Hepatic stellate cell (primary cell): ENCODE measurements around the gene MEI1.
"Not testable (repeated sequence)": the region's sequence is repeated elsewhere in the genome, so short reads cannot be mapped to it uniquely, and the experiment has no call there.

ENCODE experiments used
- DNase-seq: peaks from one replicate; pipeline ENCODE4 v3.0.0; 2011; ENCODE audit warnings: low spot score

The MEI1 gene, protein sequence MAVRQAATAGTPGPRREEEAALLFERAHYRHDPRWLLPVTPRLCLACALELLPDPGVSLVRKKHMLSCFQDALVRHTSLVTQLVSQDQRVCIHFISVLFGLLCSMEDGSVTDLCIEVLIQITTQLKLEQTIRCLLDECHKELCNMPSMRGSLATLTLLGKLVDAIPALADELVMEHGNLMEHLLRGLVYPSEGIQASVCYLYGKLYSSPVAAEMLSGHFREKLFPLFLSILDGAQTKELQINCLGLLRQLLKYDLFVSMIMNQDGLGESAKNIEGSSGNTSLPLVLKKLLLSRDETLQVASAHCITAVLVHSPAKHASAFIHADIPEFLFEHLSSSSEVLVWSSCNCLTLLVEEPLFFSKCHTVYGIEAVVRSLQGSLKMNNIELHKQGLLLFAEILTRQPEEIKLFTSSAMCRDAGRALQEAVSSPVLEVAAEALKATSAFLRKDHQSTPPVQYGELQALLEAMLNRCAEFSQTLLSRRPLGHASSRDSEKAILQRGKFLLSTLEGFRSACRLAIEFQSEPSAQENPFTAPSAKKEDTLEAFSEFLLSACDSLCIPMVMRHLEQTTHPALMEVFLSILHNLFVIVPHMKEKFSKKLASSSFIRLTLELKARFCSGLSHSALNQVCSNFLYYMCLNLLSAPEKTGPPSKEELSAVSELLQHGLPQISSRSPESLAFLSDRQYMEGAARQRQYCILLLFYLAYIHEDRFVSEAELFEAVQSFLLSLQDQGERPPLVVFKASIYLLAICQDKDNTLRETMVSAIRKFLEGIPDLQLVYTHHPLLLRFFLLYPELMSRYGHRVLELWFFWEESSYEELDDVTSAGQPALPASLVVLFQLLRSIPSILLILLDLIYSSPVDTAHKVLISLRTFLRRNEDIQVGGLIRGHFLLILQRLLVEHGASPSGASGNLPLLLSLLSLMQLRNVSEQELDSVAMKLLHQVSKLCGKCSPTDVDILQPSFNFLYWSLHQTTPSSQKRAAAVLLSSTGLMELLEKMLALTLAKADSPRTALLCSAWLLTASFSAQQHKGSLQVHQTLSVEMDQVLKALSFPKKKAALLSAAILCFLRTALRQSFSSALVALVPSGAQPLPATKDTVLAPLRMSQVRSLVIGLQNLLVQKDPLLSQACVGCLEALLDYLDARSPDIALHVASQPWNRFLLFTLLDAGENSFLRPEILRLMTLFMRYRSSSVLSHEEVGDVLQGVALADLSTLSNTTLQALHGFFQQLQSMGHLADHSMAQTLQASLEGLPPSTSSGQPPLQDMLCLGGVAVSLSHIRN

DNA sequence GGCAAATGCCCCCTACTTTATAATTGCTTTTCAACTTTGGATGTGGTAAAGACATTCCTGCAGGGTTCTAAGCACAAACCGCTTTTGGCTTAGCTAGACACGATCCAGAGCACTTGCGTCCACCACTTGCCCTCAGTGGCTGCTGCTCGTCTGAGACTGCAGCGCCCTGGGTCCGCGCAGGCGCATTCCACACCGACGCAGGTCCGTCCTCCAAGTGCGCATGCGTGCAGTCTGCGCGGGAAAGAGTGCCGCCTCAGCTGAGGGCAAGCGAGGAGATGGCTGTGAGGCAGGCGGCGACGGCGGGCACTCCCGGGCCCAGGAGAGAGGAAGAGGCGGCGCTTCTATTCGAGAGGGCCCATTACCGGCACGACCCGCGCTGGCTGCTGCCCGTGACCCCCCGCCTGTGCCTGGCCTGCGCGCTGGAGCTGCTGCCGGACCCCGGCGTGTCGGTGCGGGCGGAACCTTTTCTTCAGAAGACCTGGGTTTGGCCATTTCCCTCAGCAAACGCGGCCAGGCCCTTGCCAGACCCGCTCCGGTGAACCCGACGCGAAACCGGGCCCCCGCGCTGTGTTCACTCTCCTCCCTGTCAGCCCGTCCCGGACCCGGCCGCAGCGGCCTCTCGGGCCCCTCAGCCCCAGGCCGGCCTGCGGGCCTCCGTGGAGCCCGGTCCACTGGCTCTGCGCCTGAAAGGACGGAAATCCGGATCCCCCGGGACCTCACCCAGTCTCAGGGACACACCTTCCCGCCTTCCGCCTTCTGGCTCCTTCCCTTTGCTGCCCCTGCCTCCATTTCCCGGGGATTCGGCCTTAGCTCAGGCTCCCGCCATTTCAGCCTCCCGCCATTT lies at the start of gene MEI1:
TSS of gene MEI1 (plus strand) at position 240 of the 844 bp plus-strand sequence. CDS start at position 276, 36 bp downstream.
- peak; percentile 97 for DNase-seq

DNA sequence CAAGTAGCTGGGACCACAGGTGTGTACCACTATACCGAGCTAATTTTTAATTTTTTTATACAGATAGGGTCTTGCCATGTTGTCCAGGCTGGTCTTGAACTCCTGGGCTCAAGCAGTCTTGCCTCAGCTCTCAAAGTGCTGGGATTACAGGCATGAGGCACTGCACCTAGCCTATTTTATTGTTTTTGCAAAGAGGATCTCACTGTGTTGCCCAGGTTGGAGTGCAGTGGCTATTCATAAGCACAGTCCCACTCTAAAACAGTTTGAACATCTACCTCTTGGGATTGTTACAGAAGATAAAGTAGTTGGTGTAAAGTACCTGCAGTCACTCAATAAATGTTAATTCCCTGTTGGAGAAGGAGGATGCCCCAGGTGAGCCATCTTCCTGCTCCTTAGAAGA lies 49.1 kb upstream of the MEI1 start:
- DNase-seq, result no peak

DNA sequence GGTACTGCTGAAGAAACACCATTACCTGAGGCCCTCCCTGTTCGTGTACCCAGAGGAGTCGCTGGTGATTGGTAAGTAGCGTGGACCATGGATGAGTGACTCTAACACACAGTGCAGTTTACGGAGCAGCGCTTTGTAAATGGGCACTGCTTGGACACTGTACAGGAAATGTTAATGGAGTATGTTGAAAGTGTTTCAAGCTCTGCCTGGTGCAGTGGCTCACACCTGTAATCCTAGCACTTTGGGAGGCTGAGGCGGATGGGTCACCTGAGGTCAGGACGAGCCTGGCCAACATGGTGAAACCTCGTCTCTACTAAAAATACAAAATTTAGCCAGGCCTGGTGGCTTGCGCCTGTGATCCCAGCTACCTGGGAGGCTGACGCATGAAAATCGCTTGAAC lies 48.5 kb upstream of the MEI1 start:
- no peak for DNase-seq

DNA sequence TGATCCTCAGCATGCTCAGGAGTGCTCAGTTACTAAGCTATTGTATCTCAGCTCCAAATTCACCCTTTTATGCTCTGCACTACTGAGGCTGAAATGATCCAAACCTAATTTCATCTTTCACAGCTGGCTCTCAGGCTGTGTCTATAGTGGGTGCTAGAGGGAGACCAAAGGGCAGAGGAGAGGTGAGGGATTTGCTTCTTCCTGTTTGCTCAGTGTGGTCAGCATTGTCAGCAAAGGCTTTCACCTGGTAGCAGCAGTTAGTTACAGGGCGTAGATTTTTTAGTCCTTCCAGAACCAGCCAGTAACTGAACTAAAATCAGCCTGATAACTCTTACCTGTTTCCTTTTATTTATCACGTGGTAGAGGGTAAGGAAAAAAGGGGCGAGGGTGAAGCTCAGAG lies 45.0 kb upstream of the MEI1 start:
- no peak for DNase-seq

DNA sequence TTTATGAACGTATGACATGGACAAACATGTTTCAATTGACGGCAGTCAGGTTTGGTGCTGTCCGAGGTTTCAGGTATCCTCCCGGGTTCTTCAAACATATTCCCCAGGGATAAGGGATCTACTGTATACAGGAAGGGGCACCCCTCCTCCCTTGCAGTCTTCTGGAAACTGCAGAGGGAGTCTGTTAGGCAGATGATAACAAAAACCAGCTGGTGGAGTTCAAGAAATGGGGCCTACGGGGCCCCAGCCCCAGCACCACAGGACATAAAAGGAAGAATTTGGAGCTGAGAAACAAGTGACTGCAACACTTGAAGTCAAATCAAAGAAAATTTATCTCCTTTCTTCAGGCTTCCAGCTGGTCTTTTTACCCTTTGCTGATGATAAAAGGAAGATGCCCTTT lies 42.7 kb upstream of the MEI1 start:
- no peak for DNase-seq

DNA sequence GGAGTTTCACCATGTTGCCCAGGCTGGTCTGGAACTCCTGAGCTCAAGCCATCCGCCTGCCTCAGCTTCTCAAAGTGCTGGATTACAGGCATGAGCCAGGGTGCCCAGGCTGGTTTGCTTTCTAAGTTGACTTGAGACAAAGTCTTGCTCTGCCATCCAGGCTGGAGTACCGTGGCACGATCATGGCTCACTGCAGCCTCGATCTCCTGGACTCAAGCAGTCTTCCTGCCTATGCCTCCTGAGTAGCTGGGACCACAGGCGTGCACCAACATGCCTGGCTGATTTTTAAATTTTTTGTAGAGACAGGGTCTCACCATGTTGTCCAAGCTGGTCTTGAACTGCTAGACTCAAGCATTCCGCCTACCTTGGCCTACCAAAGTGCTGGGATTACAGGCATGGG lies 41.6 kb upstream of the MEI1 start:
- no peak for DNase-seq

DNA sequence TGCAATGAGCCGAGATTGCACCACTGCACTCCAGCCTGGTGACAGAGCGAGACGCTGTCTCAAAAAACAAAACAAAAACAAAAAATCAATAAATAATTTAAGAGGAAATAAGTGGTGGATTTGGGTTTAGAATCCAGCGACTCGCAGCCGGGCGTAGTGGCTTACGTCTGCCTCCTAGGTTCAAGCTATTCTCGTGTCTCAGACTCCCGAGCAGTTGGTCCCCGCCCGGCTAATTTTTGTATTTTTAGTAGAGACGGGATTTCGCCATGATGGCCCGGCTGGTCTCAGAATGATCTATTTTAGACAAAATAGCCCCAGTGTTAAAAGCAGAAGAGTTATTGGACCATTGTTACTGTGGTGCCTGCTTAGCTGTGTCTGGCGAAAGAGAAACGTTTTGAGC lies 40.4 kb upstream of the MEI1 start:
- DNase-seq, result no peak

DNA sequence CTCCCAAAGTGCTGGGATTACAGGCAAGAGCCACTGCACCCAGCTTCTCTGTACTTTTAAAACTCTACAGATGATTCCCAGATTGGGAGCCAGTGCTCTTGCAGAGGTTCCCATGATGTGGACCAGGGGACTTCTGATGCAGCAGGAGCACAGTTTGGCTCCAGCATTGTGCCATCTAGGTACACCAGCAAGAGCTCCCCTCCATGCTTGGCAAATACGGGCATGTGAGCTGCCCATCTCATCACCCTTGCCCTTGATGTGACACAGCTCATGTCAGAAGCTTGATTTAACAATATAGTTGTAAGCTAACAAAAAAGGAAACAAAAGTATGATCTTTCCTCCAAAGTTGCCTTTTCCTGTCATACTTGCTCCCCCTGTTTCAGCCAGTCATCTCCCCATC lies 39.4 kb upstream of the MEI1 start:
- no peak for DNase-seq

DNA sequence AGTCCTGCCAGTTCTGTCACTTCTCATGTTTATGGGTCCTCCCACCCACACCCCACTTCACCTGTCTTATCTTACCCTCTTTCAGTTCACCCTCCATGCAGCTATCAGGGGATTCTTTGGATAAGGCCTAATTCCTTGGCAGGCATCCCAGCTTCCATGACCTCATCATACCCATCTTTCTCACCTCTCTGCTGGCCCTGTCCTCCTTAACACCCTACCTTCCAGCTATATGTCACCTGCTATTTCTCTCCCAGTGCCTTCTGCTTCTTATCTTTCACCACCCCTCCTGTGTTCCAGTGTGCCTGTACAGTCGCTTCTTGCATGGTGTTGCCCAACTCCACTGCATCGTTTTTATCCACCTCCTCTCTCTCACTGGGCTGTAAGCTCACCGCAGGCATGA lies 38.9 kb upstream of the MEI1 start:
- no peak for DNase-seq

DNA sequence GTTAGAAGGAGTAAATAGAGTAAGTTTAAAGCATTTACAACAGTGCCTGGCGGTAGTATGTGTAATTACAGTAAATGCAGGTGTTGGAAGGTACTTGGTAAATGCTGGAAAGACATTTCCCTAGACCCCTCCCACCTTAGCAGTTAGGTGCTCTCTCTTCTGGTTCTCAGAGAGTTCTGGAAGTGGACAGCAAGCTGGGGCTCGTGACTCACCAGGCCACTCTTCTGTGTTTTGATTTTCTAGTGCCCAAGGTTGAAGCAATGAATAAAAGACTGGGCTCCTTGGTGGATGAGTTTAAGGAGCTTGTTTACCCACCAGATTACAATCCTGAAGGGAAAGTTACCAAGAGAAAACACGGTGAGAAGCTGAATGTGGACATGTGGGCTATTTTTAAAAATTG lies 38.2 kb upstream of the MEI1 start:
- DNase-seq, result no peak

DNA sequence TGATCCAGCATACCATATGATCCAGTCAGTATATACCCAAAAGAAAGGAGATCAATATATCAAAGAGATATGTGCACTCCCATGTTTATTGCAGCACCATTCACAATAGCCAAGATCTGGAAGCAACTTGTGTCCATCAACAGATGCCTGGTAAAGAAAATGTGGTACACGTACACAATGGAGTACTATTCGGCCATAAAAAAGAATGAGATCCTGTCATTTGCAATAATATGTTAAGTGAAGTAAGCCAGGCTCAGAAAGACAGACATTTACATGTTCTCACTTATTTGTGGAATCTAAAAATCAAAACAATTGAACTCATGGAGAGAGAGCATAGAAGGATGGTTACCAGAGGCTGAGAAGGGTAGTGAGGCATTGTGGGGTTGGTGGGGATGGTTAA lies 37.6 kb upstream of the MEI1 start:
- no peak for DNase-seq

DNA sequence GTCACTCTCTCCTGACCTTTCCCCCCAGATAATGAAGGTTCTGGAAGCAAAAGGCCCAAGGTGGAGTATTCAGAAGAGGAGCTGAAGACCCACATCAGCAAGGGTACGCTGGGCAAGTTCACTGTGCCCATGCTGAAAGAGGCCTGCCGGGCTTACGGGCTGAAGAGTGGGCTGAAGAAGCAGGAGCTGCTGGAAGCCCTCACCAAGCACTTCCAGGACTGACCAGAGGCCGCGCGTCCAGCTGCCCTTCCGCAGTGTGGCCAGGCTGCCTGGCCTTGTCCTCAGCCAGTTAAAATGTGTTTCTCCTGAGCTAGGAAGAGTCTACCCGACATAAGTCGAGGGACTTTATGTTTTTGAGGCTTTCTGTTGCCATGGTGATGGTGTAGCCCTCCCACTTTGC lies 35.7 kb upstream of the MEI1 start:
- DNase-seq, result not testable (repeated sequence)

DNA sequence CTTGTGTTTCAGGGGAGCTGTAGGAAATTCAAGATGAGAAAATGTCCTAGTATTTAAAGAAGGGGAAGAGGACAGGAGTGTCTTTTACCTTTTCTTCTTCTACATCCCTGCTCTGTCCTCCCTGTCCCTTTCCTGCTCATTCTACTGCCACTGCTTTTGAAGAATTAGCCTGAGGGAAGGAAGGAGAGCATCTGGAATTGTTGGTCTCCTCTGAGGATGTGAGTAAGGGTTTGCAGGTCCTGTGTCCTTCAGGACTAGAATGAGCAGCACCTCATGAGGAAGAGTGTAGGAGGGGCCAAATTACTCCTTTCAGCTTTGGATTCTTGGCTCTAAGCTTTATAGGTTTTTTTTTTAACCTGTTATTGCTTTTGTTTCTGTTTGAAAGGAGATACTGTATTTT lies 34.8 kb upstream of the MEI1 start:
- DNase-seq, result no peak

DNA sequence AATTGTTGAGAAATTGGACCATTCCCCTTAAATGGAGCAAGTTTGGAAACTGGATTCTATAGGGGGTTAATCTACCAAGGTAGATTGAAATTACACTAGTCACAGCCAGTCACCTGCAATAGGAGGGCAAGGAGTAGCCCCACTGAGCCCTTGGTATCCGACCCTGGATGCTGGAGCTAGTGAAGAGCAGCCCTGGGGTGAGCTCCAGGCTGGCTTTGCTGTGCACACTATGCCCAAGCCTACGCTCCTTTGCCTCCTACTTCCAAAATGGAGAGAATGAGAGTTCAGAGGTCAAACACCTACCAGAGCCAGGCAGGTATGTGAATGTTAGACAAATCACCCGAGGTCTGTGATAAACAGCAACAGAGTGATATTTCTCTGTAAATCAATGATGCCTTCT lies 34.4 kb upstream of the MEI1 start:
- DNase-seq, result no peak

DNA sequence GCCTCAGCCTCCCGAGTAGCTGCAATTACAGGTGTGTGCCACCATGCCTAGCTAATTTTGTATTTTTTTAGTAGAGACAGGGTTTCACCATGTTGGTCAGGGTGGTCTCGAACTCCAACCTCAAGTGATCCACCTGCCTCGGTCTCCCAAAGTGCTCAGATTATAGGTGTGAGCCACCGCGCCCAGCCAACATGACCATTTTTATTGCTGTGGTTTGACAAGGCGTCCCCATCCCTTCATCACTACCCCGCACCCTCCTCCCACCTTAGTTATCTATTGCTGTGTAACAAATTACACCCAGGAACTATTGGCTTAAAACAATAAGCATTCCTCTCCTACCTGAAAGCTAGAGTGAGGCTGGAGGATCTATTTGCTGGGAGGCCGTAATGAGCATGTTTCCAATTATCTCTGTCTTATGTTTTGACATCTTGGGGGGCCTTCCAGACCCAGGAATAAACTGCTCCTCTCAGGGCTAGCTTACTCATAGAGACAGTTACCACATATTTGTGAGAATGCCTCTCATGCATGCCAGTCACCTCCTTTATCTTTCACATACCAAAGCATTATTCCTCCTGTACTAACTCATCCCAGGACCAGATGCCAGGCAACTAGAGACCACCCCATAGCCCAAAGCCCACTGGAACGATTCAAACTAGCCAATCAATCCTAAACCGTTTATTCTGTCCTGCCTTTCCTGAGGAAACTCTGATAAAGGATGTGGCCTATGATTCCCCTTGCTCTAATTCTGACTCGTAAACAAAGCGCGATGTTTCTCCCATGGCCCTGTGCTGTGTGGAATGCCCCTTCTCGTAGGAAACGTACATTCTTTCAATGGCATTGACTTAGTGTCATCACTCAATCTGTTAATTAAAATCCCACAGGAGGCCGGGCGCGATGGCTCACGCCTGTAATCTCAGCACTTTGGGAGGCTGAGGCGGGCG lies 30.1 kb upstream of the MEI1 start:
- DNase-seq, result peak; percentile 54

DNA sequence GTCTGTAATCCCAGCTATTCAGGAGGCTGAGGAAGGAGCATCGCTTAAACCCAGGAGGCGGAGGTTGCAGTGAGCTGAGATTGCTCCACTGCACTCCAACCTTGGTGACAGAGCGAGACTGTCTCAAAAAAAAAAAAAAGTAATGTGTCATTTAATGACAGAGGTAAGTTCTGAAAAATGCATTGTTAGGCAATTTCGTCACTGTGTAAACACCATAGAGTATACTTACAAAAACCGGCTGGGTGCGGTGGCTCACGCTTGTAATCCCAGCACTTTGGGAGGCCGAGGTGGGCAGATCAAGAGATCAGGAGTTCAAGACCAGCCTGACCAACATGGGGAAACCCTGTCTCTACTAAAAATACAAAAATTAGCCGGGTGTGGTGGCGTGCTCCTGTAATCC lies 27.2 kb upstream of the MEI1 start:
- not testable (repeated sequence) for DNase-seq

DNA sequence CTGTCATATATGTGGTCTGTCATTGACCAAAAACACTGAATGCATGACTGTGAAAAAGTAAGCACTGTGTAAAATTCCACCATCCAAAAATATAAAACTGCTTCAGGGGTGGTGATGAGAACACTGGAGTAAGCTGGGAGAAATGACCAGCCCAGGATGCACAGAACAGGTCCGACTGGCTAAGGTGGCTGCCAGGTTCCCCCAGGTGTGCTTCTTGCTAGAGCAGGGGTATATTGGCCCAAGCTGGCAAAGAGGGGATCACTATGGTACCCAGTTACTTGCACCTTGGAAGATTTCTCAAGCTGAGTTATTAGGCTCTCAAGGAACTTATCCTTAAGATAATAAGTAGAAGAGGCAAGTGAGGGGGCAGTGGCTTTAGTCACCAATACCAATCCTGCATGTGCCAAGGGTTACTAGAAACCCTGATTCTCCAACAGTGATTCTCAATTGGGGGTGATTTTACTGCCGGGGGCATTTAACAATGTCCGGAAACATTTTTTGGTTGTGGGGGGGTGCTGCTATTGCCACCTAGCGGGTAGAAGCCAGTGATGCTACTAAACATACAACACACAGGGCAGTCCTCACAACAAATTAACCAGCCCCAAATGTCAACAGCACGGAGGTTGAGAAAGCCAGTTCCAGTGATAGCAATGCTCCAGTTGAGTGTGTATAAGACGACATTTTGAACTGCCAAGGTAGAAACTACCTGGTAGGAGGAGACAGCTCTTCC lies 26.4 kb upstream of the MEI1 start:
- DNase-seq, result no peak

DNA sequence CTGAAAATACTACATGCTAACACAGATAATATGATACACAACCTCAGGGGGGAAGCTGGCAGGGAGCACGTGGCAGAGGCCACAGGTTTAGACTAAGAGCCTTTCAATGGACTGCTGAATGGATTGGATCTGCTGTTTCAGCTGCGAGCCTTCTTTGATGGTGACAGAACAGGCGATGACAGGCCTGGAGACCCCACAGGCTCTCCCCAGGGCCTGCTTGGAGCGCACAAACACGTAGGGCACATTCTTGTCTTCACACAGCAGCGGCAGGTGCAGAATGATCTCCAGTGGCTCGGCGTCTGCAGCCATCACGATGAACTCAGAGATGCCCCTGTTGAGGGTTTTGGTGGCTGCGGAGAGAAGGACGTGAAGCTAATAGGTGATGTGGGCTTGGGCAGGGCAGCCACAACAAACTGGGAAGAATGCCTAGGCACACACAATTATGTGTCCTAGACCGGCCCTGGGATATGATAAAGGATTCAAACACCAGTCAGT lies 24.4 kb upstream of the MEI1 start:
- DNase-seq, result no peak

DNA sequence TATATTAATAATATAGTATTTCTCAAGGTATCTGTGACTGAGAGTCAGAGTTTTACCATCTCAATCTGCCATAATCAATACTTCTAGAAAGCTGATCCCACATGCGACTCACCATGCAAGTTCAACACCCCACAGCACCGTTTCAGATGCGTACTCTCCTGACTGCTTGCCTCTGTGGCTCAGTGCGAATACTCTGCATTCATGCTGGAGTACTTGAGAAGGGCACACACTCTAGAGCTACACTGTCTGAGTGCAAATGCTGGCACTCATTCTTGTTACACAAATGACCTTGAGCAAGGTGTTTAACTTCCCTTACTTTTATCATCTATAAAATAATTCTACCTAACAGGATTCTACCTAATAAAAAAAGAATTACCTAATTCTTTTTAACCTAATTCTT lies 23.2 kb upstream of the MEI1 start:
- no peak for DNase-seq

DNA sequence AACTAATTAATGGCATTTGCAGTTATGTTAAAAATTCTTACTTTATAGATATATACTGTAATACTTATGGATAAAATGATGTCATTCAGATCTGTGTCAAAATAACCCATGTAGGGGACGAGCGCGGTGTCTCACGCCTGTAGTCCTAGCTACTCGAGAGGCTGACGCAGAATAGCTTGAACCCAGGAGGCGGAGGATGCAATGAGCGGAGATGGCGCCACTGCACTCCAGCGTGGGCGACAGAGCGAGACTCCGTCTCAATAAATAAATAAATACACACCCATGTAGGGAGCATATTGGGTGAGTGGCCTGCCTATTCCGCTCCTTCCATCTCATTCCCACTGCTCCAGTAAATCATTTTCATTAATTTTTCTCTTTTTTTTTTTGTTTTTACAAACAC lies 17.7 kb upstream of the MEI1 start:
- no peak for DNase-seq
